ENCODE measurements around the gene PRAMEF9.
"Not testable (repeated sequence)": the region's sequence is repeated elsewhere in the genome, so short reads cannot be mapped to it uniquely, and the experiment has no call there.

DNA sequence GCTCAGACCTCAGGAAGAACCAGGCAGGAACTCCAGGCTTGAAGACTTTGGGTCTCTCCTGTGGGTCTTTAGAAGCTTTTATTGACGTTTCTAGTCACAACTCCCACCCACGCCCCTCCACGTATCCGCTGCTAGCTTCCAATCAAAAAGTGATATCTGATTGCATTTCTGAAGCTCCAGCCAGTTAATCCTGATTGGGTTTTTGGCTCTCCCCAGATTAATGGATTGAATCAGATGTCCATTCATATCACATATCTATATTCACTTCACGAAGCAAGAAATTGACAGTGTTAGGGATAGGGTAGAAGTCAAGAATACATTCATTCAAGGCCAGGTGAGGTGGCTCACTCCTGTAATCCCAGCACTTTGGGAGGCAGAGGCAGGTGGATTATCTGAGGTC, 15.7 kb upstream of the PRAMEF9 start, which contains the start of gene PRAMEF26:
- TF ChIP-seq, protein P1, sequence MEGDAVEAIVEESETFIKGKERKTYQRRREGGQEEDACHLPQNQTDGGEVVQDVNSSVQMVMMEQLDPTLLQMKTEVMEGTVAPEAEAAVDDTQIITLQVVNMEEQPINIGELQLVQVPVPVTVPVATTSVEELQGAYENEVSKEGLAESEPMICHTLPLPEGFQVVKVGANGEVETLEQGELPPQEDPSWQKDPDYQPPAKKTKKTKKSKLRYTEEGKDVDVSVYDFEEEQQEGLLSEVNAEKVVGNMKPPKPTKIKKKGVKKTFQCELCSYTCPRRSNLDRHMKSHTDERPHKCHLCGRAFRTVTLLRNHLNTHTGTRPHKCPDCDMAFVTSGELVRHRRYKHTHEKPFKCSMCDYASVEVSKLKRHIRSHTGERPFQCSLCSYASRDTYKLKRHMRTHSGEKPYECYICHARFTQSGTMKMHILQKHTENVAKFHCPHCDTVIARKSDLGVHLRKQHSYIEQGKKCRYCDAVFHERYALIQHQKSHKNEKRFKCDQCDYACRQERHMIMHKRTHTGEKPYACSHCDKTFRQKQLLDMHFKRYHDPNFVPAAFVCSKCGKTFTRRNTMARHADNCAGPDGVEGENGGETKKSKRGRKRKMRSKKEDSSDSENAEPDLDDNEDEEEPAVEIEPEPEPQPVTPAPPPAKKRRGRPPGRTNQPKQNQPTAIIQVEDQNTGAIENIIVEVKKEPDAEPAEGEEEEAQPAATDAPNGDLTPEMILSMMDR (conservative IDR thresholded peaks at IDR 0.05; ENCODE audit: low read length), result not testable (repeated sequence)
- TF ChIP-seq EZH2phosphoT487 (IDR thresholded peaks at IDR 0.05; ENCODE audit: borderline replicate concordance), result not testable (repeated sequence)

Data from Loucy (cell line).